Measurements from ENCODE around the gene HOMER3. TPM values are rescaled to one million over a fixed set of nuclear protein-coding genes. Genes with fewer than 3 reads are reported as not detected.

The HOMER3 gene
- total RNA-seq (1 to 10 TPM; 2.1 to 2.4 TPM), polyA plus RNA-seq (1 to 10 TPM; 2.6 to 2.7 TPM)

GRCh38 chr19:18940769-18941627, at the start of gene HOMER3:
TSS of gene HOMER3 (minus strand) at chr19:18941217. CDS start at chr19:18938982, 2,235 bp downstream.
- Histone ChIP-seq H3K9me3 (ENCODE audit: control insufficient read depth in 1 of 2, low read length in 2 of 2) (no peaks in the 10 kb centered on the region), H3K36me3 (ENCODE audit: insufficient read depth, low read length) (no peaks in the 10 kb centered on the region), H3K4me1 (ENCODE audit: insufficient read depth, low read length) (peaks cover 13% of the 10 kb centered on the region), H3K27ac (ENCODE audit: low read depth, low read length) (no peak within 1 kb of the TSS), H3K27me3 (ENCODE audit: insufficient read depth, low read length) (peaks cover 12% of the 10 kb centered on the region), H3K4me3 (ENCODE audit: low read length in 2 of 2) (no peak within 1 kb of the TSS)
- Mint-ChIP-seq H3K27me3 (peaks cover 3 to 13% of the 10 kb centered on the region in 2 donors), H3K4me1 (peaks cover 3 to 15% (median 9%) of the 10 kb centered on the region in 4 donors), H3K9me3 (no peaks in the 10 kb centered on the region), H3K27ac (peak within 1 kb of the TSS in 2 of 7 donors; percentile 48 to 70), H3K36me3 (no peaks in the 10 kb centered on the region), H3K4me3 (peak within 1 kb of the TSS; percentile 71 to 80 (median 73))
- intact Hi-C loops (cut with micrococcal nuclease): no loop called here
- ChIA-PET CTCF (ENCODE audit: partially characterized antibody) (interaction anchor here (0.5 kb wide), 1 partner anchor 10 kb away, joined by 3 read pairs; no protein-coding TSS in a partner anchor), POLR2A (ENCODE audit: partially characterized antibody) (no interaction called here)
- peak; percentile 61 to 75 (median 65) for DNase-seq

DNA sequence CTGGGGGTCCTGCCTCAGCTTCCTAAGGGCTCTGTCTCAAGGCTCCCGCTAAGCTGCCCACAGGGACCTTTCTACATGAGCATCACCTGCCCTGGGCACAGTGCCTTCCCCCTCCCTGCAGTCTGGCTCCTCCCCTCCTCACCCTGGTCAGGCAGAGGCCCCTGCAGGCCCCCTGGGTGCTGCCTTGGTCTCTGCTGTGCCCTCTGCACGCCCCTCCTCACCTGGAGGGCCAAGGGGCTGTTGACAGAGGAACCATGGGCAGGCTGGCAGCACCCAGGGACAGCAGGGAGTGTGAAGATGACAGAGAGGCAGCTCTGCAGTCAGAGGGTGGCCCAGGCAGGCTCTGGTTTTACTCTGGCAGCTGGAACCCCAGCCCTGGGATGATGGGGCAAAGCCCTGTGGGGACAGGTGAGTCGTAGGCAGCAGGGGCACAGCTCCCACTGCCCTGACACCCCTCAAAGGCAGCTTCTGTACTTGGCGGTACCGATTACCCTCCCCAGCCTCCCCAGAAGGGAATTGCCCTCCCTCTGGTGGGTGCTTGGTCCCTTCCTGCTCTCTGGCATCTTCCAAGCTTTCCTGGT, 49.2 kb upstream of the HOMER3 start:
- Mint-ChIP-seq H3K36me3 (peaks cover 27 to 30% of the 10 kb centered on the region in 2 donors), H3K27me3 (peaks cover 0 to 2% of the 10 kb centered on the region in 2 donors), H3K4me1 (peaks cover 0 to 2% (median 0%) of the 10 kb centered on the region in 4 donors), H3K4me3 (no peak overlapping the region), H3K9me3 (peaks cover 0 to 2% (median 0%) of the 10 kb centered on the region in 8 donors), H3K27ac (no peak overlapping the region)
- Histone ChIP-seq H3K27me3 (ENCODE audit: insufficient read depth, low read length) (no peaks in the 10 kb centered on the region), H3K4me3 (ENCODE audit: low read length in 2 of 2) (no peak overlapping the region), H3K27ac (ENCODE audit: low read depth, low read length) (no peak overlapping the region), H3K4me1 (ENCODE audit: insufficient read depth, low read length) (no peaks in the 10 kb centered on the region), H3K36me3 (ENCODE audit: insufficient read depth, low read length) (peaks cover 24% of the 10 kb centered on the region), H3K9me3 (ENCODE audit: control insufficient read depth in 1 of 2, low read length in 2 of 2) (no peaks in the 10 kb centered on the region)
- CTCF ChIA-PET (ENCODE audit: partially characterized antibody): no interaction called here
- no peak for DNase-seq
- intact Hi-C loops (cut with micrococcal nuclease): no loop called here
- POLR2A ChIA-PET (ENCODE audit: partially characterized antibody): no interaction called here

- Mint-ChIP-seq H3K4me3 (no peak overlapping the region), H3K4me1 (peaks cover 0 to 2% (median 0%) of the 10 kb centered on the region in 4 donors), H3K9me3 (peaks cover 0 to 2% (median 0%) of the 10 kb centered on the region in 8 donors), H3K27me3 (peaks cover 0 to 2% of the 10 kb centered on the region in 2 donors), H3K27ac (no peak overlapping the region), H3K36me3 (peaks cover 25 to 26% of the 10 kb centered on the region in 2 donors)
- Histone ChIP-seq H3K27me3 (ENCODE audit: insufficient read depth, low read length) (no peaks in the 10 kb centered on the region), H3K4me1 (ENCODE audit: insufficient read depth, low read length) (no peaks in the 10 kb centered on the region), H3K36me3 (ENCODE audit: insufficient read depth, low read length) (peaks cover 17% of the 10 kb centered on the region), H3K9me3 (ENCODE audit: control insufficient read depth in 1 of 2, low read length in 2 of 2) (no peaks in the 10 kb centered on the region), H3K4me3 (ENCODE audit: low read length in 2 of 2) (no peak overlapping the region), H3K27ac (ENCODE audit: low read depth, low read length) (no peak overlapping the region)
- no peak for DNase-seq
- intact Hi-C loops (cut with micrococcal nuclease): no loop called here
- ChIA-PET POLR2A (ENCODE audit: partially characterized antibody) (no interaction called here), CTCF (ENCODE audit: partially characterized antibody) (no interaction called here)
Observed at GRCh38 chr19:18989316-18989715, 48.3 kb upstream of the HOMER3 start.

DNA sequence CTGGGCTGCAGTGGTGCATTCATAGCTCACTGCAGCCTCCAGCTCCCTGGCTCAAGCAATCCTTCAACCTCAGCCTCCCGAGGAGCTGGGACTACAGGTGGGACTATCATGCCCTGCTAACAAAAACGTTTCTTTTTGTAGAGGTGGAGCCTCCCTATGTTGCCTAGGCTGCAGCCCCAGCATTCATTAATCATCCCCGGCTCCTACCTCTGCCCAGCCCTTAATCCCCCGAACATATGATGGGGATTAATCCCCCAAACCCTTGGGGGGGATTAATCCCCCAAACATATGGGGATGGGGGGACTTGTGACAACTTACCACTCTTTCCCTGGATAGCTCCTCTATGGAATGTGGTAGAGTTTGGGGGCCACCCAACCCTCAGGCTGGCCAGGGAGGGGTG, 46.4 kb upstream of the HOMER3 start:
- Mint-ChIP-seq H3K27me3 (peaks cover 5 to 6% of the 10 kb centered on the region in 2 donors), H3K4me3 (no peak overlapping the region), H3K9me3 (peaks cover 0 to 2% (median 0%) of the 10 kb centered on the region in 8 donors), H3K36me3 (peaks cover 8 to 9% of the 10 kb centered on the region in 2 donors), H3K4me1 (peaks cover 0 to 2% (median 0%) of the 10 kb centered on the region in 4 donors), H3K27ac (no peak overlapping the region)
- H3K27ac ChIP-seq (ENCODE audit: low read depth, low read length): no peak overlapping the region
- no peak overlapping the region for H3K4me3 ChIP-seq (ENCODE audit: low read length in 2 of 2)
- ChIA-PET CTCF (ENCODE audit: partially characterized antibody) (interaction anchor here (1.4 kb wide), 1 partner anchor 120 kb away, joined by 4 read pairs; no protein-coding TSS in a partner anchor), POLR2A (ENCODE audit: partially characterized antibody) (no interaction called here)
- no peaks in the 10 kb centered on the region for H3K27me3 ChIP-seq (ENCODE audit: insufficient read depth, low read length)
- no peaks in the 10 kb centered on the region for H3K9me3 ChIP-seq (ENCODE audit: control insufficient read depth in 1 of 2, low read length in 2 of 2)
- H3K4me1 ChIP-seq (ENCODE audit: insufficient read depth, low read length): no peaks in the 10 kb centered on the region
- intact Hi-C loops (cut with micrococcal nuclease): no loop called here
- no peaks in the 10 kb centered on the region for H3K36me3 ChIP-seq (ENCODE audit: insufficient read depth, low read length)
- DNase-seq: no peak

DNA sequence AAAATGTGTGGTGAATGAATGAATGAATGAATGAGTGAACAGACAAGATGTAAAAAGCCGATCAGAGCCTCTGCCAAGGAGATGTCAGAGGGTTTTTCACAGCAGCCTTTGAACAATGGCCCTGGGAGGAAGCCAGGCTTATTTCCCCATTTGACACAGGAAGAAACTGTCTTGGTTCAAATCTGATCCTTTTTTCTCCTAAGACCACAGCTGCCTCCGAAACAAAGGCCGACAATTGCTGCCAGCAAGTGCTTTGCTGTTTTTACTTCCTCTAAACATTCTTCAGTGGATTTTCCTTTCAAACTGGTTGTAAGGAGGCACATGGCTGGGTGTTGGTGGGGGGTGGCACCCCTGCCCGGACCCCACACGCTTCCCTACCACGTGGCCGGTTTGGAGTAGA, 44.2 kb upstream of the HOMER3 start:
- no peak overlapping the region for H3K27ac ChIP-seq (ENCODE audit: low read depth, low read length)
- H3K4me1 Mint-ChIP-seq: peaks cover 0 to 2% (median 0%) of the 10 kb centered on the region in 4 donors
- no peaks in the 10 kb centered on the region for H3K27me3 ChIP-seq (ENCODE audit: insufficient read depth, low read length)
- ChIA-PET POLR2A (ENCODE audit: partially characterized antibody) (no interaction called here), CTCF (ENCODE audit: partially characterized antibody) (no interaction called here)
- H3K27me3 Mint-ChIP-seq: peaks cover 6 to 7% of the 10 kb centered on the region in 2 donors
- no peaks in the 10 kb centered on the region for H3K36me3 ChIP-seq (ENCODE audit: insufficient read depth, low read length)
- H3K27ac Mint-ChIP-seq: no peak overlapping the region
- H3K9me3 Mint-ChIP-seq: no peaks in the 10 kb centered on the region
- H3K4me3 Mint-ChIP-seq: no peak overlapping the region
- intact Hi-C loops (cut with micrococcal nuclease): no loop called here
- H3K4me1 ChIP-seq (ENCODE audit: insufficient read depth, low read length): no peaks in the 10 kb centered on the region
- H3K36me3 Mint-ChIP-seq: no peaks in the 10 kb centered on the region
- no peak for DNase-seq
- H3K4me3 ChIP-seq (ENCODE audit: low read length in 2 of 2): no peak overlapping the region
- H3K9me3 ChIP-seq (ENCODE audit: control insufficient read depth in 1 of 2, low read length in 2 of 2): no peaks in the 10 kb centered on the region

DNA sequence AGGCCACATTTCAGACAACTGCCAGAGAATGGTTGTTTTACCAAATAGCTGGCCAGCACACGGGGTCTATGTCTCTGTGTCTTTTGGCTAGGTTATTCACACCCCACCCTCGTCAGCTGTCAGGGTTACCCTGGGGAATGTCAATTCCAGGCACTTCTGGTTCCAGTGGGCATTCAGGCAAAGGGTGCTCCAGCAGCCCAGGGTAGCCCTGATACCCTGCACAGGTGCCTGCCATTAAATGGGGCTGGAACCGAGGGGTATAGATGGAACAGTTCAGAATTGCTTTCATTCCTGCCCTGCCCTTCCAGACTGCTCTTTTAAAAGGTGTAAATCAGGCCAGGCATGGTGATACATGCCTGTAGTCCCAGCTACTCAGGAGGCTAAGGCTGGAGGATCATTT, 43.2 kb upstream of the HOMER3 start:
- Histone ChIP-seq H3K4me1 (ENCODE audit: insufficient read depth, low read length) (no peaks in the 10 kb centered on the region), H3K36me3 (ENCODE audit: insufficient read depth, low read length) (no peaks in the 10 kb centered on the region), H3K9me3 (ENCODE audit: control insufficient read depth in 1 of 2, low read length in 2 of 2) (no peaks in the 10 kb centered on the region), H3K4me3 (ENCODE audit: low read length in 2 of 2) (no peak overlapping the region), H3K27ac (ENCODE audit: low read depth, low read length) (no peak overlapping the region), H3K27me3 (ENCODE audit: insufficient read depth, low read length) (no peaks in the 10 kb centered on the region)
- no peak overlapping the region for H3K4me3 Mint-ChIP-seq
- CTCF ChIA-PET (ENCODE audit: partially characterized antibody): no interaction called here
- H3K27ac Mint-ChIP-seq: no peak overlapping the region
- H3K36me3 Mint-ChIP-seq: no peaks in the 10 kb centered on the region
- H3K9me3 Mint-ChIP-seq: no peaks in the 10 kb centered on the region
- POLR2A ChIA-PET (ENCODE audit: partially characterized antibody): no interaction called here
- peaks cover 7% of the 10 kb centered on the region in 2 donors for H3K27me3 Mint-ChIP-seq
- intact Hi-C loops (cut with micrococcal nuclease): no loop called here
- H3K4me1 Mint-ChIP-seq: peaks cover 0 to 2% (median 0%) of the 10 kb centered on the region in 4 donors
- no peak for DNase-seq

DNA sequence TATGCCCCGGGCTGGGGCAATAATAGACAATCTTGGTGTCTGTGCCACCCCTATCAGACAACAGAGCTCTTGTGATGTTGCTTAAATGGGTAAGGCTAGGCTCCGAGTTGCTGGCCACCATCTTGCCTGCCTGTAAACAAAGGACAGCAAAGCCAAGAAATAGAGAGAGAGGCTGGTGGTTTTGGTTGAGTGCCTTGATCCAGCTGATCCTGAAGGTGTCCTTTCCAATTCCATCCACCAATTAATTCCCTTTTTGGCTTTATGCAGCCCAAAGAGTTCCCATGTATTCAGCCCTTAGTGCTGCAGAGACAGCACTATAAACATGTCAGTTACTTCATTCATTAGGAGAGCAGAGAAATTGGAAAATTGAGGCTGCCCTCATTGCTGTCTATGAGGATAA, 41.7 kb upstream of the HOMER3 start:
- POLR2A ChIA-PET (ENCODE audit: partially characterized antibody): no interaction called here
- Mint-ChIP-seq H3K4me3 (no peak overlapping the region), H3K9me3 (no peaks in the 10 kb centered on the region), H3K27me3 (peaks cover 7 to 10% of the 10 kb centered on the region in 2 donors), H3K36me3 (no peaks in the 10 kb centered on the region), H3K27ac (no peak overlapping the region), H3K4me1 (peaks cover 0 to 2% (median 0%) of the 10 kb centered on the region in 4 donors)
- intact Hi-C loops (cut with micrococcal nuclease): no loop called here
- Histone ChIP-seq H3K4me1 (ENCODE audit: insufficient read depth, low read length) (no peaks in the 10 kb centered on the region), H3K27me3 (ENCODE audit: insufficient read depth, low read length) (no peaks in the 10 kb centered on the region), H3K27ac (ENCODE audit: low read depth, low read length) (no peak overlapping the region), H3K4me3 (ENCODE audit: low read length in 2 of 2) (no peak overlapping the region), H3K36me3 (ENCODE audit: insufficient read depth, low read length) (no peaks in the 10 kb centered on the region), H3K9me3 (ENCODE audit: control insufficient read depth in 1 of 2, low read length in 2 of 2) (no peaks in the 10 kb centered on the region)
- CTCF ChIA-PET (ENCODE audit: partially characterized antibody): no interaction called here
- no peak for DNase-seq
